ENCODE data around the gene CHST1.

Gene CHST1

GRCh38 chr11:45646275-45646927 lies 19.0 kb downstream of the CHST1 start:
- no peak overlapping the region for H3K4me3 ChIP-seq (ENCODE audit: low read depth, low read length)
- DNase-seq (ENCODE audit: low read depth, low spot score): peak; percentile 29
- in situ Hi-C loops (cut with HindIII; ENCODE audit: low sequenced_read_pairs): no loop called here
- no peak for TF ChIP-seq CTCF (IDR thresholded peaks at IDR 0.05; ENCODE audit: low read depth, low read length)

- no peak overlapping the region for H3K4me3 ChIP-seq (ENCODE audit: low read depth, low read length)
- DNase-seq (ENCODE audit: low read depth, low spot score): no peak
- no peak for TF ChIP-seq CTCF (IDR thresholded peaks at IDR 0.05; ENCODE audit: low read depth, low read length)
- in situ Hi-C loops (cut with HindIII; ENCODE audit: low sequenced_read_pairs): no loop called here
Measured at GRCh38 chr11:45644981-45645889, 20.2 kb downstream of the CHST1 start.

GRCh38 chr11:45643598-45644260 lies 21.7 kb downstream of the CHST1 start:
- no peak for DNase-seq (ENCODE audit: low read depth, low spot score)
- no peak overlapping the region for H3K4me3 ChIP-seq (ENCODE audit: low read depth, low read length)
- TF ChIP-seq CTCF (IDR thresholded peaks at IDR 0.05; ENCODE audit: low read depth, low read length): no peak
- in situ Hi-C loops (cut with HindIII; ENCODE audit: low sequenced_read_pairs): no loop called here

GRCh38 chr11:45641961-45642360 lies 23.5 kb downstream of the CHST1 start:
- in situ Hi-C loops (cut with HindIII; ENCODE audit: low sequenced_read_pairs): no loop called here
- H3K4me3 ChIP-seq (ENCODE audit: low read depth, low read length): no peak overlapping the region
- no peak for DNase-seq (ENCODE audit: low read depth, low spot score)
- no peak for TF ChIP-seq CTCF (IDR thresholded peaks at IDR 0.05; ENCODE audit: low read depth, low read length)

- in situ Hi-C loops (cut with HindIII; ENCODE audit: low sequenced_read_pairs): no loop called here
- H3K4me3 ChIP-seq (ENCODE audit: low read depth, low read length): no peak overlapping the region
- no peak for TF ChIP-seq CTCF (IDR thresholded peaks at IDR 0.05; ENCODE audit: low read depth, low read length)
- DNase-seq (ENCODE audit: low read depth, low spot score): no peak
Measured at GRCh38 chr11:45638051-45638450, 27.4 kb downstream of the CHST1 start.

- in situ Hi-C loops (cut with HindIII; ENCODE audit: low sequenced_read_pairs): no loop called here
- DNase-seq (ENCODE audit: low read depth, low spot score): no peak
- TF ChIP-seq CTCF (IDR thresholded peaks at IDR 0.05; ENCODE audit: low read depth, low read length): no peak
- H3K4me3 ChIP-seq (ENCODE audit: low read depth, low read length): no peak overlapping the region
Measured at GRCh38 chr11:45635907-45636306, 29.5 kb downstream of the CHST1 start.
